Activated CD8-positive, alpha-beta memory T cell treated with anti-CD3 and anti-CD28 coated beads for 1 hour (primary cell): ENCODE measurements around the gene S1PR4.
"Not testable (repeated sequence)": the region's sequence is repeated elsewhere in the genome, so short reads cannot be mapped to it uniquely, and the experiment has no call there.

Experiments
- DNase-seq, 2 donors: peaks; one replicate each; pipeline ENCODE4 v3.0.0-alpha.2; 2020; ENCODE audit warnings: low read depth in 1 of 2; ENCODE audit errors: extremely low read depth in 1 of 2

Gene S1PR4

GRCh38 chr19:3192684-3193083 lies 14.1 kb downstream of the S1PR4 start:
- DNase-seq: no peak

- no peak for DNase-seq
Measured at GRCh38 chr19:3193256-3194105, 14.9 kb downstream of the S1PR4 start.

- DNase-seq: no peak
Measured at GRCh38 chr19:3194106-3195087, 15.8 kb downstream of the S1PR4 start.

- DNase-seq: no peak
Measured at GRCh38 chr19:3196064-3196932, 17.7 kb downstream of the S1PR4 start.

GRCh38 chr19:3196933-3197205 lies 18.3 kb downstream of the S1PR4 start:
- no peak for DNase-seq

- no peak for DNase-seq
Measured at GRCh38 chr19:3198901-3199700, 20.5 kb downstream of the S1PR4 start.

GRCh38 chr19:3201072-3201700 lies 22.6 kb downstream of the S1PR4 start:
- DNase-seq: no peak

GRCh38 chr19:3201911-3202310 lies 23.3 kb downstream of the S1PR4 start:
- no peak for DNase-seq

GRCh38 chr19:3202346-3202745 lies 23.8 kb downstream of the S1PR4 start:
- DNase-seq: no peak

GRCh38 chr19:3202895-3203294 lies 24.3 kb downstream of the S1PR4 start:
- not testable (repeated sequence) for DNase-seq

- no peak for DNase-seq
Measured at GRCh38 chr19:3203805-3204645, 25.5 kb downstream of the S1PR4 start.

- no peak for DNase-seq
Measured at GRCh38 chr19:3204646-3205275, 26.2 kb downstream of the S1PR4 start.

- no peak for DNase-seq
Measured at GRCh38 chr19:3206216-3206953, 27.8 kb downstream of the S1PR4 start.

GRCh38 chr19:3207461-3208242 lies 29.1 kb downstream of the S1PR4 start:
- DNase-seq: no peak

- DNase-seq: no peak
Measured at GRCh38 chr19:3208317-3209207, 30.0 kb downstream of the S1PR4 start.
